HepG2 (cell line): ENCODE data around the gene RASGRF1. TPM values are rescaled to one million over a fixed set of nuclear protein-coding genes. Genes with fewer than 3 reads are reported as not detected.

ENCODE experiments used
- ATAC-seq: fragments of 200-7000 bp; cut with Tn5 transposase; 3 replicates; pipeline ENCODE4 v1.9.1; 2020; ENCODE audit warnings: mild to moderate bottlenecking, moderate library complexity
- BruUV-seq: library from RNA; stranded (reverse); fragments of 400-500 nt; replicated peaks from 2 replicates; lab custom pipeline; 2021; lab: Mats Ljungman, UMichigan
- CTCF ChIA-PET: fragments of 300-600 bp; formaldehyde crosslinking; extraction: SDS; loops from one replicate; lab custom pipeline; 2021; ENCODE audit warnings: low total read pairs, inconsistent platforms, low intra/inter-chr PET ratio; lab: Yijun Ruan, JAX
- POLR2A ChIA-PET: fragments of 350-600 bp; sonication (Branson Sonifier 250); formaldehyde crosslinking; loops from one replicate; lab custom pipeline; 2020; ENCODE audit warnings: antibody characterized with exemption, inconsistent platforms; lab: Yijun Ruan, JAX
- DNase-seq: peaks from one replicate; pipeline ENCODE4 v3.0.0-alpha.2; 2015; ENCODE audit warnings: low spot score
- FAIRE-seq: peaks from 3 replicates; lab custom pipeline; 2011; peaks lifted over from hg19 to GRCh38; lab: Jason Lieb, UNC
- H2AFZ ChIP-seq: one replicate; pipeline ENCODE4 v1.6.1; 2011; ENCODE audit warnings: low read length, inconsistent platforms
- H3K27ac ChIP-seq: fragments of 300-600 bp; 3 replicates; pipeline ENCODE4 v1.8.0; 2011; ENCODE audit warnings: mixed run types, mild to moderate bottlenecking, mixed read lengths, low read length, inconsistent platforms; ENCODE audit not compliant: insufficient read depth; ENCODE audit errors: extremely low read length
- H3K27me3 ChIP-seq, 2 experiments: fragments of 200-600 bp in 1 of 2; 2 replicates in 1 of 2; 3 replicates in 1 of 2; pipeline versions ENCODE4 v1.6.0 to v1.8.0; 2011; ENCODE audit warnings: low read length in 2 of 2, mild to moderate bottlenecking in 2 of 2, moderate library complexity in 2 of 2, inconsistent platforms in 1 of 2; ENCODE audit not compliant: insufficient read depth in 2 of 2, control insufficient read depth in 1 of 2
- H3K36me3 ChIP-seq, 2 experiments: fragments of 200-600 bp in 1 of 2; replicated peaks in 1 of 2; 2 replicates in 1 of 2; 3 replicates in 1 of 2; pipeline versions ENCODE4 v1.5.1 to v1.8.0; 2011; ENCODE audit warnings: low read length in 2 of 2, inconsistent platforms in 1 of 2; ENCODE audit not compliant: insufficient read depth in 2 of 2, control insufficient read depth in 1 of 2
- H3K4me1 ChIP-seq: 2 replicates; pipeline ENCODE4 v1.5.1; 2012; ENCODE audit warnings: low read length, inconsistent platforms; ENCODE audit not compliant: insufficient read depth
- H3K4me2 ChIP-seq: 2 replicates; pipeline ENCODE4 v1.6.0; 2011; ENCODE audit warnings: low read depth, low read length, inconsistent platforms
- H3K4me3 ChIP-seq, 3 experiments: fragments of 200-600 bp in 1 of 3; sonication (generic), shearing (Covaris generic) in 1 of 3; replicated peaks in 1 of 3; 2 replicates each; pipeline ENCODE4 v1.5.1; 2011 to 2016; ENCODE audit warnings: low read length in 3 of 3, inconsistent platforms in 2 of 3, low read depth in 2 of 3, mild to moderate bottlenecking in 2 of 3, control low read depth in 1 of 3, mixed read lengths in 1 of 3; ENCODE audit not compliant: insufficient read depth in 1 of 3
- H3K79me2 ChIP-seq: one replicate; pipeline ENCODE4 v1.6.1; 2011; ENCODE audit warnings: low read length, inconsistent platforms; ENCODE audit not compliant: insufficient read depth
- H3K9ac ChIP-seq: 2 replicates; pipeline ENCODE4 v1.6.0; 2011; ENCODE audit warnings: mild to moderate bottlenecking, low read depth, low read length, inconsistent platforms; ENCODE audit not compliant: insufficient read depth
- H3K9me3 ChIP-seq: 2 replicates; pipeline ENCODE4 v1.5.1; 2012; ENCODE audit warnings: mild to moderate bottlenecking, low read length
- H4K20me1 ChIP-seq: 2 replicates; pipeline ENCODE4 v1.6.0; 2011; ENCODE audit warnings: inconsistent platforms, mild to moderate bottlenecking, low read length, moderate library complexity; ENCODE audit not compliant: insufficient read depth
- CHD4 ChIP-seq: fragments of 200-600 bp; sonication (generic); IDR thresholded peaks from 2 replicates; pipeline ENCODE4 v1.7.0; 2017; ENCODE audit warnings: mild to moderate bottlenecking, low read length, borderline replicate concordance
- FOXO1 ChIP-seq: sonication (generic); formaldehyde crosslinking; IDR thresholded peaks from 2 replicates; pipeline ENCODE4 v1.4.0; 2020; ENCODE audit warnings: missing genetic modification reagents
- GABPB1 ChIP-seq: IDR thresholded peaks from 2 replicates; pipeline ENCODE4 v1.6.1; 2016; ENCODE audit warnings: mild to moderate bottlenecking, missing genetic modification reagents, moderate library complexity, missing compliant biosample characterization
- GTF3A ChIP-seq: sonication (generic); formaldehyde crosslinking; conservative IDR thresholded peaks from 2 replicates; pipeline ENCODE4 v1.4.0; 2020; ENCODE audit warnings: mild to moderate bottlenecking, missing genetic modification reagents
- HNRNPL ChIP-seq: fragments of 200-400 bp; formaldehyde crosslinking; IDR thresholded peaks from 2 replicates; pipeline ENCODE4 v1.6.1; 2017; ENCODE audit warnings: mild to moderate bottlenecking, low read depth, low read length
- LCORL ChIP-seq, 2 experiments: fragments of 450-650 bp in 1 of 2; sonication (generic) in 1 of 2; formaldehyde crosslinking in 1 of 2; IDR thresholded peaks; 2 replicates each; pipeline versions ENCODE4 v1.5.0 to v1.6.1; 2017 to 2020; ENCODE audit warnings: antibody characterized with exemption in 1 of 2, missing genetic modification reagents in 1 of 2
- ZFP1 ChIP-seq: IDR thresholded peaks from 2 replicates; pipeline ENCODE4 v1.6.1; 2016
- ZSCAN29 ChIP-seq: sonication (generic); formaldehyde crosslinking; conservative IDR thresholded peaks from 2 replicates; pipeline ENCODE4 v1.4.0; 2020; ENCODE audit warnings: mild to moderate bottlenecking, missing genetic modification reagents
- WGBS: methylation state at CpG from one replicate; pipeline ENCODE4 v1.1.6; 2017; ENCODE audit warnings: low lambda C conversion rate; 5-methylcytosine and 5-hydroxymethylcytosine counted together
- in situ Hi-C: cut with HindIII; loops from 2 replicates; pipeline ENCODE4 v1.10.0; 2017; ENCODE audit warnings: low pct_unique_long_range_greater_than_20kb; ENCODE audit not compliant: extremely low pct_ligation_motif_present
- intact Hi-C: fragments of 100-400 bp; cut with micrococcal nuclease; formaldehyde crosslinking; loops from one replicate; pipeline ENCODE4 v1.10.0; 2022; ENCODE audit not compliant: unreplicated experiment
- polyA plus RNA-seq, 8 experiments: library from polyadenylated mRNA; depleted of rRNA in 3 of 8; stranded (reverse) in 7 of 8; unstranded in 1 of 8; fragments of >200 nt; fragmentation: Illumina TruSeq in 4 of 8; extraction: Trizol in 4 of 8; gene quantifications; 2 replicates each; pipeline versions ENCODE4 v1.2.1 to v1.2.3, GENCODE V29; 2011 to 2016; ENCODE audit warnings: low read depth in 4 of 8, missing spikeins in 1 of 8, mixed read lengths in 1 of 8; ENCODE audit not compliant: insufficient read depth in 1 of 8
- total RNA-seq, 5 experiments: library from RNA; depleted of rRNA; stranded (reverse); fragments of >200 nt; fragmentation: Illumina TruSeq; extraction: Trizol; gene quantifications; 2 replicates each; pipeline ENCODE4 v1.2.3, GENCODE V29; 2016; ENCODE audit warnings: low read depth in 1 of 5
- TF ChIP-seq, protein P1 (sequence below): sonication (generic); formaldehyde crosslinking; IDR thresholded peaks from 2 replicates; pipeline ENCODE4 v1.4.0; 2020; ENCODE audit warnings: missing genetic modification reagents
- TF ChIP-seq, protein P2 (sequence below): sonication (generic); formaldehyde crosslinking; IDR thresholded peaks from 2 replicates; pipeline ENCODE4 v1.9.0; 2021; ENCODE audit warnings: missing genetic modification reagents, borderline replicate concordance

The RASGRF1 gene
- total and polyA plus RNA-seq, 2 of the 13 experiments (the other 11 are each of a cell fraction or from before 2014, with no cell fraction given) = 0.55 to 3.0 TPM

- 20% methylated on average over 14 of the region's 15 CpGs for WGBS
- ChIA-PET POLR2A (no interaction called here), CTCF (no interaction called here)
- intact Hi-C loops = no loop called here
- H3K36me3 ChIP-seq = no peaks in the 10 kb centered on the region
- no peaks in the 10 kb centered on the region for H3K4me1 ChIP-seq
- no peak for ATAC-seq
- BruUV-seq = no TSS peak
- no peak overlapping the region for H3K27ac ChIP-seq
- 0 out of 5 replicates have a peak, but pooled peaks cover 0 to 6% of the 10 kb centered on the region in 2 experiments for H3K27me3 ChIP-seq
- H3K9ac ChIP-seq = no peak overlapping the region
- no peak for DNase-seq
- no peak overlapping the region for H3K4me2 ChIP-seq
- no peak for FAIRE-seq
- in situ Hi-C loops = no loop called here
- no peaks in the 10 kb centered on the region for H4K20me1 ChIP-seq
- H3K9me3 ChIP-seq = no peaks in the 10 kb centered on the region
- H3K79me2 ChIP-seq = no peaks in the 10 kb centered on the region
- H2AFZ ChIP-seq = no peak overlapping the region
- no peak for TF ChIP-seq ZFP1
- no peak for TF ChIP-seq HNRNPL
- TF ChIP-seq GABPB1 (CRISPR knock-in tag) = no peak
- no peak overlapping the region for H3K4me3 ChIP-seq
These were observed 32.2 kb downstream of the RASGRF1 start for GRCh38 chr15:79058260-79058850.

GRCh38 chr15:79057050-79057449 lies 33.5 kb downstream of the RASGRF1 start:
- no TSS peak for BruUV-seq
- Histone ChIP-seq H4K20me1 (no peaks in the 10 kb centered on the region), H3K9ac (no peak overlapping the region), H3K36me3 (no peaks in the 10 kb centered on the region), H3K27me3 (0 out of 5 replicates have a peak, but pooled peaks cover 0 to 6% of the 10 kb centered on the region in 2 experiments), H2AFZ (no peak overlapping the region), H3K4me3 (no peak overlapping the region), H3K9me3 (no peaks in the 10 kb centered on the region), H3K27ac (no peak overlapping the region), H3K4me2 (no peak overlapping the region), H3K79me2 (no peaks in the 10 kb centered on the region), H3K4me1 (no peaks in the 10 kb centered on the region)
- DNase-seq (no peak), ATAC-seq (no peak), FAIRE-seq (no peak)
- 57% methylated on average over 6 of the region's 6 CpGs for whole genome bisulfite sequencing
- in situ Hi-C loops (no loop called here), intact Hi-C loops (no loop called here)
- ChIA-PET POLR2A (no interaction called here), CTCF (no interaction called here)
- TF ChIP-seq, protein P1, sequence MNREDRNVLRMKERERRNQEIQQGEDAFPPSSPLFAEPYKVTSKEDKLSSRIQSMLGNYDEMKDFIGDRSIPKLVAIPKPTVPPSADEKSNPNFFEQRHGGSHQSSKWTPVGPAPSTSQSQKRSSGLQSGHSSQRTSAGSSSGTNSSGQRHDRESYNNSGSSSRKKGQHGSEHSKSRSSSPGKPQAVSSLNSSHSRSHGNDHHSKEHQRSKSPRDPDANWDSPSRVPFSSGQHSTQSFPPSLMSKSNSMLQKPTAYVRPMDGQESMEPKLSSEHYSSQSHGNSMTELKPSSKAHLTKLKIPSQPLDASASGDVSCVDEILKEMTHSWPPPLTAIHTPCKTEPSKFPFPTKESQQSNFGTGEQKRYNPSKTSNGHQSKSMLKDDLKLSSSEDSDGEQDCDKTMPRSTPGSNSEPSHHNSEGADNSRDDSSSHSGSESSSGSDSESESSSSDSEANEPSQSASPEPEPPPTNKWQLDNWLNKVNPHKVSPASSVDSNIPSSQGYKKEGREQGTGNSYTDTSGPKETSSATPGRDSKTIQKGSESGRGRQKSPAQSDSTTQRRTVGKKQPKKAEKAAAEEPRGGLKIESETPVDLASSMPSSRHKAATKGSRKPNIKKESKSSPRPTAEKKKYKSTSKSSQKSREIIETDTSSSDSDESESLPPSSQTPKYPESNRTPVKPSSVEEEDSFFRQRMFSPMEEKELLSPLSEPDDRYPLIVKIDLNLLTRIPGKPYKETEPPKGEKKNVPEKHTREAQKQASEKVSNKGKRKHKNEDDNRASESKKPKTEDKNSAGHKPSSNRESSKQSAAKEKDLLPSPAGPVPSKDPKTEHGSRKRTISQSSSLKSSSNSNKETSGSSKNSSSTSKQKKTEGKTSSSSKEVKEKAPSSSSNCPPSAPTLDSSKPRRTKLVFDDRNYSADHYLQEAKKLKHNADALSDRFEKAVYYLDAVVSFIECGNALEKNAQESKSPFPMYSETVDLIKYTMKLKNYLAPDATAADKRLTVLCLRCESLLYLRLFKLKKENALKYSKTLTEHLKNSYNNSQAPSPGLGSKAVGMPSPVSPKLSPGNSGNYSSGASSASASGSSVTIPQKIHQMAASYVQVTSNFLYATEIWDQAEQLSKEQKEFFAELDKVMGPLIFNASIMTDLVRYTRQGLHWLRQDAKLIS (CRISPR knock-in tag) = no peak
- no peak for TF ChIP-seq FOXO1 (CRISPR knock-in tag)
- TF ChIP-seq GTF3A = no peak
- TF ChIP-seq ZSCAN29 = no peak
- TF ChIP-seq, protein P2, sequence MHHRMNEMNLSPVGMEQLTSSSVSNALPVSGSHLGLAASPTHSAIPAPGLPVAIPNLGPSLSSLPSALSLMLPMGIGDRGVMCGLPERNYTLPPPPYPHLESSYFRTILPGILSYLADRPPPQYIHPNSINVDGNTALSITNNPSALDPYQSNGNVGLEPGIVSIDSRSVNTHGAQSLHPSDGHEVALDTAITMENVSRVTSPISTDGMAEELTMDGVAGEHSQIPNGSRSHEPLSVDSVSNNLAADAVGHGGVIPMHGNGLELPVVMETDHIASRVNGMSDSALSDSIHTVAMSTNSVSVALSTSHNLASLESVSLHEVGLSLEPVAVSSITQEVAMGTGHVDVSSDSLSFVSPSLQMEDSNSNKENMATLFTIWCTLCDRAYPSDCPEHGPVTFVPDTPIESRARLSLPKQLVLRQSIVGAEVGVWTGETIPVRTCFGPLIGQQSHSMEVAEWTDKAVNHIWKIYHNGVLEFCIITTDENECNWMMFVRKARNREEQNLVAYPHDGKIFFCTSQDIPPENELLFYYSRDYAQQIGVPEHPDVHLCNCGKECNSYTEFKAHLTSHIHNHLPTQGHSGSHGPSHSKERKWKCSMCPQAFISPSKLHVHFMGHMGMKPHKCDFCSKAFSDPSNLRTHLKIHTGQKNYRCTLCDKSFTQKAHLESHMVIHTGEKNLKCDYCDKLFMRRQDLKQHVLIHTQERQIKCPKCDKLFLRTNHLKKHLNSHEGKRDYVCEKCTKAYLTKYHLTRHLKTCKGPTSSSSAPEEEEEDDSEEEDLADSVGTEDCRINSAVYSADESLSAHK = no peak
- TF ChIP-seq LCORL (IDR thresholded peaks at IDR 0.05) = no peak
- TF ChIP-seq LCORL (CRISPR knock-in tag; IDR thresholded peaks at IDR 0.05) = no peak
- TF ChIP-seq CHD4 = no peak
